Effector memory CD8-positive, alpha-beta T cell (primary cell): ENCODE data around the gene SERINC2.

ENCODE experiments used
- ATAC-seq: fragments of 150-1000 bp; cut with Tn5 transposase; replicated peaks from 2 replicates; pipeline ENCODE4 v1.10.0; 2021; ENCODE audit warnings: mild to moderate bottlenecking, moderate library complexity
- DNase-seq, 3 experiments: peaks; one replicate each; pipeline ENCODE4 v3.0.0; 2021
- H3K27ac Mint-ChIP-seq, 2 donors: one replicate each; pipeline ENCODE4 v1.8.0; 2022; ENCODE audit warnings: mild to moderate bottlenecking in 2 of 2, mixed read lengths in 2 of 2, moderate library complexity in 2 of 2
- H3K27me3 Mint-ChIP-seq, 2 donors: one replicate each; pipeline ENCODE4 v1.8.0; 2022; ENCODE audit warnings: mixed read lengths in 2 of 2
- H3K36me3 Mint-ChIP-seq: one replicate; pipeline ENCODE4 v1.8.0; 2022; ENCODE audit warnings: mild to moderate bottlenecking, moderate library complexity, mixed read lengths; ENCODE audit not compliant: insufficient read depth
- H3K4me1 Mint-ChIP-seq, 2 donors: one replicate each; pipeline ENCODE4 v1.8.0; 2022; ENCODE audit warnings: low read depth in 2 of 2, mixed read lengths in 2 of 2
- H3K4me3 Mint-ChIP-seq, 2 donors: one replicate each; pipeline ENCODE4 v1.8.0; 2022; ENCODE audit warnings: mild to moderate bottlenecking in 2 of 2, mixed read lengths in 2 of 2, moderate library complexity in 2 of 2
- H3K9me3 Mint-ChIP-seq, 2 donors: one replicate each; pipeline ENCODE4 v1.8.0; 2022; ENCODE audit warnings: mixed read lengths in 2 of 2

SERINC2 gene

DNA sequence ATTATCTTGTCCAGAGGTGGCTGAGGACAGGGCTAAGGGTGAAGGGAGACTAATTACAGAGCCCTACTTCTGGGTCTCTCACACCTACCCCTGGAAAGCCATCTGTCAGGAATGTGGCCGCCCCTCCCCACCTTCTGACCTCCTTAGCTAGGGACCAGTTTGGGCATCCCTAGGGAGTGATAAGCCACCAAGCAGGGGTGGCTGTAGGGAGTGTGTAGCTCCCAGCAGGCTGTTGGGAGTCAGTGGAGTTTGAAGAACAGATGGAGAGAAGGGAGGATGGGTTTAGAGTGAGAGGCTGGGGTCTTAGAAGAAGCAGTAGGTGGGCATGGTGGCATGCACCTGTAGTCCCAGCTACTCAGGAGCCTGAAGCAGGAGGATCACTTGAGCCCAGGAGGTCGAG is 808 bp upstream of the SERINC2 start:
- Mint-ChIP-seq H3K36me3 (no peaks in the 10 kb centered on the region), H3K27me3 (peaks cover 74 to 90% of the 10 kb centered on the region in 2 donors), H3K9me3 (no peaks in the 10 kb centered on the region), H3K4me3 (peak overlapping the region; percentile 79 to 83), H3K4me1 (peaks cover 5 to 10% of the 10 kb centered on the region in 2 donors), H3K27ac (no peak overlapping the region)
- DNase-seq (no peak), ATAC-seq (no peak)

DNA sequence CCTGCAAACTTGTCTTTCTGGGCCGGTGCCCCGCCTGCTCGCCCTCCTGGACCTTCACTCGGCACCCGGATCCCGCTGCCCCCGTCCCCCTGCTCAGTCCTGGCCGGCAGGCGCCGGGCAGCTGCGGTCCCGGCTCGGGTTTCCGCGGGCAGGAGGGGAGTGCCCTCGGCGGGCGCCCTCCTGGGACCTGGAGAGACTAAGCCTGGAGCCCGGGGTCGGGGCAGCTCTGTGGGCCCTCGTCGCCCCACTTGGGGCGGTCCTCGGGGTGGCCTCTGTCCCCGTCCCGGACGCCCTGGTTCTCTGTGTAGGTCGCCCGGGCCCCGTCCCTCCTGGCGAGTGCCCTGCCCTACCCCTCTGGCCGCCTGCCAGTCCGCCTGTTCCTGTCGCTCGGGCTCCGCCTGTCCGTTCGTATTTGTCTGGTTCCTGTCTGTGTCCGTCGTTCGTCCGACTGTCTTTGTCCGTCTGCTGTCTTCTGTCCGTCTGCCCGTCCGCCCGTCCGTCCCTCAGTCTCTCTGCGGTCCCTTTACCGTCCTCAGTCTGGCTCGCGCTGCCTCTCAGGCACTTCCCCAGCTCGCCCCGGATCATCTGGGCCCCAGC is 490 bp downstream of the SERINC2 start:
- peak; percentile 62 for ATAC-seq
- Mint-ChIP-seq H3K9me3 (no peaks in the 10 kb centered on the region), H3K4me3 (peak overlapping the region; percentile 79 to 83), H3K36me3 (no peaks in the 10 kb centered on the region), H3K4me1 (peaks cover 5 to 10% of the 10 kb centered on the region in 2 donors), H3K27ac (no peak overlapping the region), H3K27me3 (peaks cover 77 to 91% of the 10 kb centered on the region in 2 donors)
- peak in 2 of 3 experiments; percentile 9 to 16 for DNase-seq

DNA sequence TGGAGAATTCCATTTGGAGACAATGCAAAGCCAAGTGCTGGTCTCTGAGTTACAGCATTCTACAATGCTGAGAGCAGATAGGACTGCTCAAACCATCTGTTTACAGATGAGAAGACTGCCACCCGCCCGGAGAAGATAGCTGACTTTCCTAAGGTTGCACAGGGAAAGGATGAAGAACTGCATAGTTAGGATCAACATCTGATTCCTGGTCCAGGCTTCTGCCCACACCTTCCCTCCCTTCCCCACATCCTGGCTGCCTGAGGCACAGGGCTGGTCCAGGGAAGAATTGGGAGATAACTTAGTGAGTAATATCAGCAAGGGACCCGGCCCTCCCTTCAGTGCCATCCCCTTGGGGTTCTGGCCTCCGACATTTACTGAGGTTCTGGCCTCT is 2.0 kb downstream of the SERINC2 start:
- Mint-ChIP-seq H3K27me3 (peaks cover 62 to 76% of the 10 kb centered on the region in 2 donors), H3K36me3 (no peaks in the 10 kb centered on the region), H3K27ac (no peak overlapping the region), H3K4me3 (no peak overlapping the region), H3K9me3 (no peaks in the 10 kb centered on the region), H3K4me1 (peaks cover 5 to 10% of the 10 kb centered on the region in 2 donors)
- DNase-seq, result no peak
- no peak for ATAC-seq

DNA sequence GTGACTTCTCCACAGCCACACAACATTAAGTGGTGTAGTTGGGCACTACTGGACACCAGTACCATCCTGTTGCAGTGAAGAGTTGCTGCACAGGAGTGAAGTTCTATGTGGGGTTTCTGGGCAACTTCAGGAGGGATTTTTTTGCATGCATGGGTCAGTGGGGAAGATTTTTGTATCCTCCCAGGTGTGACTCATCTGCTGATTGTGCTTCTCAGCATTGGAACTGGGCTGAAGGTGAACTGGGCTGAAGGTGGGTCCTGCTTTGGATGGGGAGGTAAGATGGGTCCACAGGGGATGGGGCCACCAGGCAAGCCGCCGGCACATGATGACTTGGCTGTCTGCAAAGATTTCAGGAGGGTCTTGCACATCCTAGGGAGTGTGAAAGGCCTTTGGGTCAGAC is 2.6 kb downstream of the SERINC2 start:
- peaks cover 5 to 10% of the 10 kb centered on the region in 2 donors for H3K4me1 Mint-ChIP-seq
- DNase-seq, result no peak
- peaks cover 63 to 76% of the 10 kb centered on the region in 2 donors for H3K27me3 Mint-ChIP-seq

DNA sequence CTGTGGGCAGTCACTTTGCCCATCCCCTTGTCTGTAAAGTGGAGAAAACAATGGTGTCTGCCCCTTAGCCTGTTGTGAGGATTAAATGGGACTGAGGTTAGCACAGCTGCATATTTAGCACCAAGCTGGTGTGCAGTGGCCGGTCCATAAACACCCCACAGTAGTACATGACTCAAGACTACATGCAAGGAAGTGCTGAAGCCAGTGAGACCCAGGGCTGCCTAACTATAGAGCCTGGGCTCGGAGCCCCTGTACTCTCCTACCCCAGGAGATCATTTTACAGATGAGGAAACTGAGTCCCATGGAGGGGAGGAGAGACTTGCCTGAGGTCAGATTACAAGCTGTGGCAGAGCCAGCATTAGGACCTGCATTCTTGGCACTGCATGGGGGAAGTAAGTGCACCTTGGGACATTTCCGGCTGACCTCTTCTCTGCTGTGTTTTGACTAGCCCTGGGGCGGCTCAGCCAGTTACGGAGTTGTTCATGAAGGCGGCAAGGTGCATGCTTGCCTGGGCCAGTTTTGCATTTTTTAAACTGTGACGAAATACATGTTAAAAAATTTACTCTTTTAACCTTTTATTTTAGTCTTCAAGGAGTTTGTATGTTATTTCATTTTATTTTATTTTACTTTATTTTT is 3.2 kb downstream of the SERINC2 start:
- Mint-ChIP-seq H3K36me3 (no peaks in the 10 kb centered on the region), H3K4me3 (no peak overlapping the region), H3K9me3 (no peaks in the 10 kb centered on the region), H3K27me3 (peaks cover 63 to 76% of the 10 kb centered on the region in 2 donors), H3K27ac (no peak overlapping the region), H3K4me1 (peaks cover 5 to 10% of the 10 kb centered on the region in 2 donors)
- ATAC-seq, result no peak
- no peak for DNase-seq

More for the DNA sequence above, 2.6 kb downstream of the SERINC2 start:
- H3K27ac Mint-ChIP-seq, result no peak overlapping the region
- no peak overlapping the region for H3K4me3 Mint-ChIP-seq
- no peak for ATAC-seq
- H3K9me3 Mint-ChIP-seq, result no peaks in the 10 kb centered on the region
- no peaks in the 10 kb centered on the region for H3K36me3 Mint-ChIP-seq

DNA sequence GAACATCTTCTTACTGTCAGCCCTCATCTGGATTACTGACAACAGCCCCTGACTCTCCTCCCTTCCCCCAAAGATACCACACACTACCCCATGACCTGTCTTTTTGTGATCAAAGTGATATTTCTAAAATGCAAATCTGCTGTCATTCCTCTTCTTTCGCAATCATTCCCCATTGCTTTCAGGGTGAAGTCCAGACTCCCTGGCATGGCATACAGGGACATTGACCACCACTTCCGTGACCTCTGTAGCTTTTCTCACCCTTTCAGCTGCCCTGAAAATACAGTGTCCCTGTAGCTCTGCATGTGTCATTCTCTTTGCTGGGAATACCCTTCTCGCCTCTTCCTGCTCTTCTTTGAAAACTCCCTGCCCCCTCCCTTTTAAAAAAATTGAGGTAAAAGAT is 4.1 kb downstream of the SERINC2 start:
- H3K4me1 Mint-ChIP-seq, result peaks cover 5 to 10% of the 10 kb centered on the region in 2 donors
- ATAC-seq (no peak), DNase-seq (no peak)
- no peaks in the 10 kb centered on the region for H3K36me3 Mint-ChIP-seq
- no peaks in the 10 kb centered on the region for H3K9me3 Mint-ChIP-seq
- no peak overlapping the region for H3K27ac Mint-ChIP-seq
- H3K4me3 Mint-ChIP-seq, result no peak overlapping the region
- H3K27me3 Mint-ChIP-seq, result peaks cover 58 to 71% of the 10 kb centered on the region in 2 donors

DNA sequence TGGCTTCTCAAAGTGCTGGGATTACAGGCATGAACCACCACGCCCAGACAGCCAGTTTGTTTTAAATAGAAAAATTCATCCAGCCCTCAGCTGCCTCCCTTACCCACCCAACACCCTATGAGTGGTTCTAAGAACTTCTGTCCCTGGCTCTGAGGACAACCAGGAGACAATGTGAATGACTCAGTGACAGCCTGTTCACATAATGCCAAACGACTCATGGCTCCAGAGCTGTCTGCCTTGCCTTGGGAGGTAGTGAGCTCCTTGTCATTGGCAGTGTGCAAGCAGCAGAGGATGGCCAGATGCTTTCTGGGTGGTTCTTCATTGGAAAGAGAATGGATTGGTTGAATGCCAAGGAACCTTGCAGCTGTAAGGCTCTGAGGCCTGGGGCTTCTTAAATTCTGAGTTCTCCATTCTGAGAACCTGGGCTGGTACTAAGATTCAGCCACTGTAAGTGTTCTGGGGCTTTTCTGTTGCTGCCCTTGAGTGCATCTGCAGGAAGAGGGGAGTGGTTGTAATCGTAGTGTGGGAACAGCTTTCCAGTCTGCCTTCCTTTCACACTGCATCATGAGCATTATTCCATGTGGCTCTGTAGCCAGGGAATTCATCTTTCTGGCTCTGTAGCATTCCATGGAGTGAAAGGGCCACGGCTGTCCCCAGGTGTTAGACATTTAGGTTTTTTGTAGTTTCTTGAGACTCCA is 5.8 kb downstream of the SERINC2 start:
- DNase-seq (no peak), ATAC-seq (no peak)
- Mint-ChIP-seq H3K27ac (no peak overlapping the region), H3K27me3 (peaks cover 62 to 76% of the 10 kb centered on the region in 2 donors), H3K4me3 (no peak overlapping the region), H3K4me1 (peaks cover 9 to 15% of the 10 kb centered on the region in 2 donors), H3K36me3 (no peaks in the 10 kb centered on the region), H3K9me3 (no peaks in the 10 kb centered on the region)

DNA sequence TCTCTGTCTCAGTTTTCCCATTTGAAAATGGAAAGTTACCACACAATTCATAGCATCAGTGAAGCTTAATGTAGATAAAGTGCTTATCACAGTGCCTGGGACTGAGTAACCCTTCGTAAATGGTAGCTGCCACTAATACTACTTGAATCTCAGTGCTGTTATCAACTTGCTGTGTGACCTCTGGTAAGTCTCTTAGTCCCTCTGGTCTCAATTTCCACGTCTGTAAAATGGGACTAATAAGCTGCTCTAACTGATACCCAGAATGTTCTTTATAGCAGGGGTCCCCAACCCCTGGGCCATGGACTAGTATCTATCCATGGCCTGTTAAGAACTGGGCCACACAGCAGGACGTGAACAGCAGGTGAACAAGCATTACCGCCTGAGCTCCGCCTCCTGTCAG is 7.7 kb downstream of the SERINC2 start:
- no peak for ATAC-seq
- peaks cover 7 to 10% of the 10 kb centered on the region in 2 donors for H3K4me1 Mint-ChIP-seq
- peaks cover 57 to 76% of the 10 kb centered on the region in 2 donors for H3K27me3 Mint-ChIP-seq
- H3K4me3 Mint-ChIP-seq, result no peak overlapping the region
- no peak for DNase-seq
- no peaks in the 10 kb centered on the region for H3K36me3 Mint-ChIP-seq
- H3K9me3 Mint-ChIP-seq, result no peaks in the 10 kb centered on the region
- H3K27ac Mint-ChIP-seq, result no peak overlapping the region

DNA sequence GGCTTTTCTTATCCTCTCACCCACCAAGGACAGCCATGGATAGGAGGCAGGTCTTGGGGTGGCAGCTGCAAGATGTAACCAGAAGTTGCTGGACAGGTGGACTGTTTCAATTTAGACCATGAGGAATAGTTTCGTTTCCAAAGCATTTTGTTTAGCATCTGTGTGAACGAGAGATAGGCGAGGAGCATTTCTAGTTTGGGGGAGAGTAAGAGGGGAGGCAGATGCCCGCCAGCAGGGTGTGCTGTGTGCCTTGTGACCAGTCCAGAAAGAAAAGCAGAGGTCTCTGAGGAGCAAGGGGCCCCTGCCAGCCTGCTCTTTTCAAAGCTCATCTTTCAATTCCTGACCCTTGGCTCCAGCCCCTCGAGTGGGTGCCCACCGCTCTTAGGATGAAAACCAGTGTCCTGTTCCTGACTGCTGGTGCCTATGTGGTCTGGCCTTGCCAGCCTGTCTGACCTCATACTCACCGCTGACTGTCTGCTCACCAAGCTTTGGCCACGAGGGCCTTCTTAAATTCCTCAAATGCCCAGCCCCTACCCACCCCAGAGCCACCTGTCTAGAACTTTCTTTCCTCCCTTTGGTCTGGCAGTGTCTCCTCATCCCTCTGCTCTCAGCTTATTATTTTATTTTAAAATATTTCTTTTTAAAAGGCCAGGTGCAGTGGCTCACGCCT is 8.5 kb downstream of the SERINC2 start:
- DNase-seq, result no peak
- Mint-ChIP-seq H3K4me3 (no peak overlapping the region), H3K27ac (no peak overlapping the region), H3K27me3 (peaks cover 50 to 76% of the 10 kb centered on the region in 2 donors), H3K36me3 (no peaks in the 10 kb centered on the region), H3K9me3 (no peaks in the 10 kb centered on the region), H3K4me1 (peaks cover 7 to 10% of the 10 kb centered on the region in 2 donors)
- no peak for ATAC-seq

DNA sequence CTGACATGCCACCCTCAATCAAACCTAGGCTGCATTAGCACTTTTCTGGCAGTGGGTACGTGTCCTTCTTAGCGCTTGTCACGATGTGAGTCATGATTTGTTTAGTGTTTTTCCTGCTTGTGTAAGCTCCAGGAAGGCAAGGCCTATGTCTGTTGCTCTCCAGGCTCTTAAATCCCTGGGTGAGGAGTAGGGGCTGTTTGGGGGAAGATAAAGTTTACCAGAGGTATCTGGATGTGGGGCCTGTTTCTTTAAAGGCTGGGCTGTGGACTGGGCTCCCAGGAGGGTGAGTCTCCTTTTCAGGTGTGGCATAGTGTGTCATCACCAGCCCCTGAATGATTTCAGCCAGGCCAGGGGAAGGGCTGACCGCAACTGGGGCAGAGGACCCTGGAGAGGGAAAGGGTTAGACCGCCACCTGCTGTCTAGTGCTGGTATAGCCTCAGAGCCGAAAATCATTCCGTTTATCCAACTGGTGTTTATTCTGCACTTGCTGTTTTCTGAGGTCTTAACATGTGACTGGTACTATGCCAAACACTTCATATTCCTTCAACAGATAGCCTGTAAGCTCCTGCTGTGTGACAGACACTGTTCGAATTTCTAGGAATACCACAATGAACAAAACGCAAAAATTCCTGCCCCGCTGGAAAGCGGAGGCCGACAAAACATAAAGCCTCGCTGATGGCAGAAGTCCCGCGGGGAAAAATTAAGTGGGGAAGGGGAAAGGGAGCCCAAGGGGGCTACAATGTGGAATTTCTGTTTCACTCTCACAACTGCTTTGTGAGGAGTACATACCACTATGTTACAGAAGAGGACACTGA is 9.7 kb downstream of the SERINC2 start:
- Mint-ChIP-seq H3K4me1 (peaks cover 7 to 10% of the 10 kb centered on the region in 2 donors), H3K27ac (no peak overlapping the region)
- ATAC-seq, result peak; percentile 92

DNA sequence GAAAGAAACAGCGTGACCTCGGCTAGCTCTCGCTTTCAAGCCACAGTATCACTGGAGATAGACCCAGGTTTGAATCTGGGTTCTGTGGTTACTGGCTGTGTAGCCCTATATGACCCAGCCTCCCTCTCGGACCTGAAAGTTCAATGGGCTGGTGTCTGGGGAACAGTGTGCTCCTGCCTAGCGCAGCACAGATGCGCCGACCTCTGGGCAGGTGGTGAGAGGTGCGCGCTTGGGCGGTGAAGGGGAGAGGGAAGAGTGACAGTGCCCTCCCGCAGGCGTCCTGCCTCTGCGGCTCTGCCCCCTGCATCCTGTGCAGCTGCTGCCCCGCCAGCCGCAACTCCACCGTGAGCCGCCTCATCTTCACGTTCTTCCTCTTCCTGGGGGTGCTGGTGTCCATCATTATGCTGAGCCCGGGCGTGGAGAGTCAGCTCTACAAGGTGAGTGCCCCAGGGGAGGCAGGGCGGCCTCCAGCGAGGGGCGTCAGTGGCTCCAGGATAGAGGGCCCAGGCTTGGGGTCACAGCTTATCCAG is 10.5 kb downstream of the SERINC2 start:
- ATAC-seq (peak; percentile 60), DNase-seq (no peak)
- Mint-ChIP-seq H3K9me3 (no peaks in the 10 kb centered on the region), H3K4me3 (no peak overlapping the region), H3K27ac (no peak overlapping the region), H3K27me3 (peaks cover 44 to 73% of the 10 kb centered on the region in 2 donors), H3K4me1 (peaks cover 7 to 10% of the 10 kb centered on the region in 2 donors), H3K36me3 (no peaks in the 10 kb centered on the region)

More for the DNA sequence above, 9.7 kb downstream of the SERINC2 start:
- H3K36me3 Mint-ChIP-seq, result no peaks in the 10 kb centered on the region
- peaks cover 40 to 69% of the 10 kb centered on the region in 2 donors for H3K27me3 Mint-ChIP-seq
- H3K4me3 Mint-ChIP-seq, result no peak overlapping the region
- peak; percentile 60 to 62 (median 61) for DNase-seq
- no peaks in the 10 kb centered on the region for H3K9me3 Mint-ChIP-seq

DNA sequence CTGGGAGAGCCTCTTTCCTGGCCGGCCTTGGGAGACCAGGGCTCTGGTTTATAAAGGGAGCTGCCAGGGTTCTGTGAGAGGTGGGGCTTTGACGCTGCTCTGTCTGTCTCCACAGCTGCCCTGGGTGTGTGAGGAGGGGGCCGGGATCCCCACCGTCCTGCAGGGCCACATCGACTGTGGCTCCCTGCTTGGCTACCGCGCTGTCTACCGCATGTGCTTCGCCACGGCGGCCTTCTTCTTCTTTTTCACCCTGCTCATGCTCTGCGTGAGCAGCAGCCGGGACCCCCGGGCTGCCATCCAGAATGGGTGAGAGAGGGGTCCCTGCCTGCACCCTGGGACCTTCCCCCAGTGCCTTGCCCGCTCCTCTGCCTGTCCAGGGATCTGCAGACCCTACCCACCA is 11.6 kb downstream of the SERINC2 start:
- Mint-ChIP-seq H3K9me3 (no peaks in the 10 kb centered on the region), H3K4me1 (peaks cover 7 to 10% of the 10 kb centered on the region in 2 donors), H3K27me3 (peaks cover 46 to 84% of the 10 kb centered on the region in 2 donors), H3K27ac (no peak overlapping the region), H3K4me3 (no peak overlapping the region), H3K36me3 (no peaks in the 10 kb centered on the region)
- no peak for ATAC-seq
- no peak for DNase-seq
